Esophagus squamous epithelium (tissue), 4 donors: ENCODE measurements around the gene PRKAA1.
"Not testable (repeated sequence)": the region's sequence is repeated elsewhere in the genome, so short reads cannot be mapped to it uniquely, and the experiment has no call there.

ENCODE experiments used
- CTCF ChIP-seq, 6 experiments: fragments of 450-650 bp in 4 of 6; fragments of 200-600 bp in 2 of 6; sonication (generic) in 2 of 6; IDR thresholded peaks; one replicate each; pipeline ENCODE4 v1.5.1; 2016 to 2019; ENCODE audit warnings: antibody characterized with exemption in 6 of 6, mild to moderate bottlenecking in 4 of 6, moderate library complexity in 4 of 6
- POLR2A ChIP-seq, 4 donors: fragments of 450-650 bp; IDR thresholded peaks; one replicate each; pipeline ENCODE4 v1.6.1; 2017; ENCODE audit warnings: antibody characterized with exemption in 4 of 4, mild to moderate bottlenecking in 4 of 4, moderate library complexity in 3 of 4

- TF ChIP-seq POLR2A, CTCF (IDR thresholded peaks at IDR 0.05): not testable (repeated sequence)
Observed at GRCh38 chr5:40710575-40710974, 87.6 kb downstream of the PRKAA1 start.
